H9 (cell line): ENCODE measurements around the gene SLC15A3. TPM values are rescaled to one million over a fixed set of nuclear protein-coding genes. Genes with fewer than 3 reads are reported as not detected.

ENCODE experiments used
- DNase-seq: peaks from one replicate; pipeline ENCODE4 v3.0.0-alpha.2; 2017
- H2AFZ ChIP-seq: one replicate; pipeline ENCODE4 v1.6.1; 2013; ENCODE audit warnings: mild to moderate bottlenecking, low read length, control low read depth, moderate library complexity
- H2AK5ac ChIP-seq: 2 replicates; pipeline ENCODE4 v1.6.1; 2013; ENCODE audit warnings: low read length, control low read depth, mixed read lengths; ENCODE audit not compliant: insufficient read length
- H2BK120ac ChIP-seq: one replicate; pipeline ENCODE4 v1.6.1; 2013; ENCODE audit warnings: low read depth, mild to moderate bottlenecking, low read length, control low read depth, inconsistent platforms; ENCODE audit not compliant: poor library complexity, severe bottlenecking
- H2BK12ac ChIP-seq: 2 replicates; pipeline ENCODE4 v1.6.1; 2013; ENCODE audit warnings: low read length, control low read depth, mixed read lengths, low read depth; ENCODE audit not compliant: insufficient read length
- H2BK15ac ChIP-seq: 2 replicates; pipeline ENCODE4 v1.6.1; 2013; ENCODE audit warnings: low read depth, low read length, control low read depth
- H2BK20ac ChIP-seq: one replicate; pipeline ENCODE4 v1.6.1; 2013; ENCODE audit warnings: low read depth, mild to moderate bottlenecking, low read length, control low read depth, inconsistent platforms; ENCODE audit not compliant: poor library complexity, severe bottlenecking
- H2BK5ac ChIP-seq: 2 replicates; pipeline ENCODE4 v1.6.1; 2013; ENCODE audit warnings: low read length, control low read depth, mixed read lengths; ENCODE audit not compliant: insufficient read length
- H3K14ac ChIP-seq: 2 replicates; pipeline ENCODE4 v1.6.1; 2013; ENCODE audit warnings: low read length, control low read depth; ENCODE audit not compliant: insufficient read depth
- H3K18ac ChIP-seq: 2 replicates; pipeline ENCODE4 v1.6.1; 2013; ENCODE audit warnings: low read depth, mild to moderate bottlenecking, mixed read lengths, low read length, control low read depth; ENCODE audit not compliant: insufficient read length
- H3K23ac ChIP-seq: 2 replicates; pipeline ENCODE4 v1.6.1; 2013; ENCODE audit warnings: low read length, control low read depth, mixed read lengths, low read depth; ENCODE audit not compliant: insufficient read length
- H3K23me2 ChIP-seq: 2 replicates; pipeline ENCODE4 v1.6.1; 2013; ENCODE audit warnings: low read depth, mild to moderate bottlenecking, mixed read lengths, low read length, control low read depth; ENCODE audit not compliant: insufficient read length, poor library complexity, severe bottlenecking
- H3K27ac ChIP-seq: 2 replicates; pipeline ENCODE4 v1.5.1; 2013; ENCODE audit warnings: low read length, control low read depth, mixed read lengths, low read depth; ENCODE audit not compliant: insufficient read length
- H3K27me3 ChIP-seq: 2 replicates; pipeline ENCODE4 v1.6.1; 2013; ENCODE audit warnings: low read length, control low read depth, inconsistent platforms; ENCODE audit not compliant: insufficient read depth
- H3K4ac ChIP-seq: 2 replicates; pipeline ENCODE4 v1.6.1; 2013; ENCODE audit warnings: low read depth, mild to moderate bottlenecking, control low read depth, inconsistent platforms, low read length, moderate library complexity
- H3K4me1 ChIP-seq: 2 replicates; pipeline ENCODE4 v1.6.1; 2013; ENCODE audit warnings: low read length, control low read depth, inconsistent platforms; ENCODE audit not compliant: insufficient read depth
- H3K4me2 ChIP-seq: 2 replicates; pipeline ENCODE4 v1.6.1; 2013; ENCODE audit warnings: low read length, control low read depth, mixed read lengths; ENCODE audit not compliant: insufficient read length, insufficient read depth
- H3K56ac ChIP-seq: 2 replicates; pipeline ENCODE4 v1.6.1; 2013; ENCODE audit warnings: low read depth, mild to moderate bottlenecking, mixed read lengths, low read length, control low read depth; ENCODE audit not compliant: insufficient read length
- H3K79me1 ChIP-seq: 2 replicates; pipeline ENCODE4 v1.6.1; 2013; ENCODE audit warnings: low read depth, mild to moderate bottlenecking, moderate library complexity, low read length, control low read depth, inconsistent platforms; ENCODE audit not compliant: insufficient read depth, poor library complexity, severe bottlenecking
- H3K79me2 ChIP-seq: 2 replicates; pipeline ENCODE4 v1.6.1; 2013; ENCODE audit warnings: low read length, control low read depth, inconsistent platforms; ENCODE audit not compliant: insufficient read depth
- H3K9ac ChIP-seq: 2 replicates; pipeline ENCODE4 v1.6.1; 2013; ENCODE audit warnings: low read length, control low read depth, mixed read lengths; ENCODE audit not compliant: insufficient read length; ENCODE audit errors: extremely low read depth
- H3K9me3 ChIP-seq: one replicate; pipeline ENCODE4 v1.6.1; 2013; ENCODE audit warnings: low read depth, low read length, inconsistent platforms; ENCODE audit not compliant: control insufficient read depth
- H3T11ph ChIP-seq: one replicate; pipeline ENCODE4 v1.6.1; 2013; ENCODE audit warnings: mild to moderate bottlenecking, low read length, control low read depth, inconsistent platforms
- H4K20me1 ChIP-seq: one replicate; pipeline ENCODE4 v1.6.1; 2013; ENCODE audit not compliant: control insufficient read depth, insufficient read length, insufficient read depth
- H4K5ac ChIP-seq: 2 replicates; pipeline ENCODE4 v1.6.1; 2013; ENCODE audit warnings: low read depth, mild to moderate bottlenecking, mixed read lengths, low read length, control low read depth; ENCODE audit not compliant: insufficient read length
- H4K8ac ChIP-seq: replicated peaks from 2 replicates; pipeline ENCODE4 v1.6.1; 2013; ENCODE audit warnings: low read length, control low read depth, mixed read lengths, low read depth; ENCODE audit not compliant: insufficient read length
- H4K91ac ChIP-seq: 2 replicates; pipeline ENCODE4 v1.6.1; 2013; ENCODE audit warnings: low read depth, mild to moderate bottlenecking, moderate library complexity, mixed read lengths, low read length, control low read depth; ENCODE audit not compliant: insufficient read length
- H3K27ac Mint-ChIP-seq, 3 experiments: 2 replicates in 2 of 3; 3 replicates in 1 of 3; pipeline ENCODE4 v1.8.0; 2020 to 2021; ENCODE audit warnings: mixed read lengths in 3 of 3, mild to moderate bottlenecking in 1 of 3, moderate library complexity in 1 of 3
- H3K27me3 Mint-ChIP-seq: 2 replicates; pipeline ENCODE4 v1.8.0; 2021; ENCODE audit warnings: low read depth, mild to moderate bottlenecking, moderate library complexity, mixed read lengths
- H3K36me3 Mint-ChIP-seq, 3 experiments: 2 replicates in 2 of 3; 3 replicates in 1 of 3; pipeline ENCODE4 v1.8.0; 2020 to 2021; ENCODE audit warnings: low read depth in 3 of 3, mixed read lengths in 3 of 3; ENCODE audit not compliant: insufficient read depth in 1 of 3
- H3K4me1 Mint-ChIP-seq, 2 experiments: 2 replicates each; pipeline ENCODE4 v1.8.0; 2020; ENCODE audit warnings: mixed read lengths in 2 of 2
- H3K4me3 Mint-ChIP-seq, 2 experiments: 2 replicates in 1 of 2; 3 replicates in 1 of 2; pipeline ENCODE4 v1.8.0; 2020 to 2021; ENCODE audit warnings: mild to moderate bottlenecking in 2 of 2, mixed read lengths in 2 of 2, moderate library complexity in 1 of 2
- H3K9me3 Mint-ChIP-seq, 2 experiments: 2 replicates in 1 of 2; 3 replicates in 1 of 2; pipeline ENCODE4 v1.8.0; 2020; ENCODE audit warnings: mild to moderate bottlenecking in 2 of 2, mixed read lengths in 2 of 2, moderate library complexity in 1 of 2
- WGBS: extraction: QIAGEN DNeasy Blood & Tissue Kit; methylation state at CpG from one replicate; pipeline ENCODE4 v1.1.7; 2013; ENCODE audit warnings: missing lambda C conversion rate, low lambda C conversion rate, mixed read lengths; ENCODE audit not compliant: insufficient read length; ENCODE audit errors: extremely low coverage; 5-methylcytosine and 5-hydroxymethylcytosine counted together
- total RNA-seq: library from RNA; stranded (reverse); gene quantifications from 2 replicates; pipeline ENCODE4 v1.2.1, GENCODE V29; 2021
- TF ChIP-seq, protein P1 (sequence below): fragments of 200-600 bp; sonication (generic); conservative IDR thresholded peaks from 3 replicates; pipeline ENCODE4 v1.8.0; 2021; ENCODE audit warnings: antibody characterized with exemption, mild to moderate bottlenecking

SLC15A3 gene
- total RNA-seq, 1 experiment from 2014 or later, result 7.0 TPM

DNA sequence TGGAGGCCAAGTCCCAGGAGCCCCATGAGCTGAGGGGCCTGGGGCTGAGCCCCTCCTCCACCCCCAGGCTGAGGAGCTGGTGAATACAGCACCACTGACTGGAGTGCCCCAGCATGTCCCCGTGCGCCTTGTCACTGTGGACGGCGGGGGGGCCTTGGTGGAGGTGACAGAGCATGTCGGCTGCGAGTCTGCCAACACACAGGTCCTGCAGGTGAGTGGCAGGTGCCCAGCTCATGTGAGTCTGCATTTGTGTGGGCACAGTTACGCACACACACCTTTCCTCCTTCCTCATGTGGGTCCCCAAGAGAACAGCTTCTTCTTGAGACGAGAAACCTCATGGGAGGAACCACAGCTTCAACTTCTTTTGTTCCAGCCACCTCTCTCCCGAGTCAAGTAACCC is 20.1 kb downstream of the SLC15A3 start:
- H3K27ac Mint-ChIP-seq, result peak overlapping the region in 1 of 3 experiments; percentile 83; a peak in 1 of 7 replicates
- Histone ChIP-seq H3K23ac (no peak overlapping the region), H4K20me1 (no peaks in the 10 kb centered on the region), H3K27me3 (no peaks in the 10 kb centered on the region), H2BK15ac (no peak overlapping the region), H3K56ac (no peak overlapping the region), H2BK5ac (no peak overlapping the region), H3K9ac (no peak overlapping the region), H3K18ac (no peak overlapping the region), H2BK20ac (no peak overlapping the region), H3K4ac (no peak overlapping the region), H4K8ac (no peak overlapping the region), H3K4me2 (no peak overlapping the region), H3K14ac (no peak overlapping the region), H3K27ac (no peak overlapping the region), H3K9me3 (no peaks in the 10 kb centered on the region), H3K79me2 (no peaks in the 10 kb centered on the region), H2AK5ac (no peak overlapping the region), H3K4me1 (no peaks in the 10 kb centered on the region), H4K91ac (no peak overlapping the region), H3T11ph (no peak overlapping the region), H2BK12ac (no peak overlapping the region), H4K5ac (no peak overlapping the region), H3K23me2 (no peaks in the 10 kb centered on the region), H2BK120ac (no peak overlapping the region), H3K79me1 (no peaks in the 10 kb centered on the region), H2AFZ (no peak overlapping the region)
- TF ChIP-seq, protein P1, sequence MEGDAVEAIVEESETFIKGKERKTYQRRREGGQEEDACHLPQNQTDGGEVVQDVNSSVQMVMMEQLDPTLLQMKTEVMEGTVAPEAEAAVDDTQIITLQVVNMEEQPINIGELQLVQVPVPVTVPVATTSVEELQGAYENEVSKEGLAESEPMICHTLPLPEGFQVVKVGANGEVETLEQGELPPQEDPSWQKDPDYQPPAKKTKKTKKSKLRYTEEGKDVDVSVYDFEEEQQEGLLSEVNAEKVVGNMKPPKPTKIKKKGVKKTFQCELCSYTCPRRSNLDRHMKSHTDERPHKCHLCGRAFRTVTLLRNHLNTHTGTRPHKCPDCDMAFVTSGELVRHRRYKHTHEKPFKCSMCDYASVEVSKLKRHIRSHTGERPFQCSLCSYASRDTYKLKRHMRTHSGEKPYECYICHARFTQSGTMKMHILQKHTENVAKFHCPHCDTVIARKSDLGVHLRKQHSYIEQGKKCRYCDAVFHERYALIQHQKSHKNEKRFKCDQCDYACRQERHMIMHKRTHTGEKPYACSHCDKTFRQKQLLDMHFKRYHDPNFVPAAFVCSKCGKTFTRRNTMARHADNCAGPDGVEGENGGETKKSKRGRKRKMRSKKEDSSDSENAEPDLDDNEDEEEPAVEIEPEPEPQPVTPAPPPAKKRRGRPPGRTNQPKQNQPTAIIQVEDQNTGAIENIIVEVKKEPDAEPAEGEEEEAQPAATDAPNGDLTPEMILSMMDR, result no peak
- H3K9me3 Mint-ChIP-seq, result no peaks in the 10 kb centered on the region
- H3K4me1 Mint-ChIP-seq, result peaks cover 7 to 14% of the 10 kb centered on the region in 2 experiments
- H3K4me3 Mint-ChIP-seq, result no peak overlapping the region
- WGBS, result no CpG with 5 or more reads among the region's 9 CpGs
- H3K36me3 Mint-ChIP-seq, result peaks cover 30 to 66% (median 57%) of the 10 kb centered on the region in 3 experiments; a peak in 6 of 7 replicates
- no peak for DNase-seq
- H3K27me3 Mint-ChIP-seq, result no peaks in the 10 kb centered on the region
